HG02970 (cell line): ENCODE measurements around the gene CBLB.

Experiments used
- ATAC-seq: cut with Tn5 transposase; IDR thresholded peaks from one replicate; pipeline ENCODE4 v1.9.1; 2021; ENCODE audit warnings: mild to moderate bottlenecking, moderate library complexity, moderate number of reproducible peaks; ENCODE audit not compliant: unreplicated experiment, low FRiP score

CBLB gene

GRCh38 chr3:105847865-105848264 lies 20.9 kb downstream of the CBLB start:
- ATAC-seq, result no peak

- ATAC-seq, result no peak
Observed at GRCh38 chr3:105847452-105847851, 21.4 kb downstream of the CBLB start.

- no peak for ATAC-seq
Observed at GRCh38 chr3:105846809-105847208, 22.0 kb downstream of the CBLB start.

GRCh38 chr3:105845488-105845887 lies 23.3 kb downstream of the CBLB start:
- ATAC-seq, result no peak

GRCh38 chr3:105844704-105845103 lies 24.1 kb downstream of the CBLB start:
- ATAC-seq, result no peak

GRCh38 chr3:105843994-105844393 lies 24.8 kb downstream of the CBLB start:
- no peak for ATAC-seq

GRCh38 chr3:105842943-105843342 lies 25.9 kb downstream of the CBLB start:
- no peak for ATAC-seq

GRCh38 chr3:105842449-105842848 lies 26.4 kb downstream of the CBLB start:
- no peak for ATAC-seq

GRCh38 chr3:105837947-105838346 lies 30.9 kb downstream of the CBLB start:
- ATAC-seq, result no peak

- peak; percentile 88 for ATAC-seq
Observed at GRCh38 chr3:105837143-105837740, 31.6 kb downstream of the CBLB start.

- ATAC-seq, result peak; percentile 40
Observed at GRCh38 chr3:105836533-105836932, 32.3 kb downstream of the CBLB start.

GRCh38 chr3:105835606-105836005 lies 33.2 kb downstream of the CBLB start:
- ATAC-seq, result no peak

- ATAC-seq, result no peak
Observed at GRCh38 chr3:105834768-105835167, 34.0 kb downstream of the CBLB start.

GRCh38 chr3:105832644-105833043 lies 36.2 kb downstream of the CBLB start:
- no peak for ATAC-seq

GRCh38 chr3:105830836-105831235 lies 38.0 kb downstream of the CBLB start:
- no peak for ATAC-seq

- ATAC-seq, result no peak
Observed at GRCh38 chr3:105829871-105830622, 38.8 kb downstream of the CBLB start.

GRCh38 chr3:105829229-105829628 lies 39.6 kb downstream of the CBLB start:
- no peak for ATAC-seq

- ATAC-seq, result no peak
Observed at GRCh38 chr3:105828703-105829102, 40.1 kb downstream of the CBLB start.

- no peak for ATAC-seq
Observed at GRCh38 chr3:105827959-105828358, 40.9 kb downstream of the CBLB start.

GRCh38 chr3:105826778-105827634 lies 41.8 kb downstream of the CBLB start:
- no peak for ATAC-seq

GRCh38 chr3:105824129-105824528 lies 44.7 kb downstream of the CBLB start:
- no peak for ATAC-seq
